Right lobe of liver (tissue), 4 donors: ENCODE results near the gene PLCL2.

Source experiments
- POLR2A ChIP-seq: fragments of 450-650 bp; IDR thresholded peaks from one replicate; pipeline ENCODE4 v1.6.1; 2017; ENCODE audit warnings: antibody characterized with exemption, mild to moderate bottlenecking
- TF ChIP-seq, protein P1 (sequence below), 4 donors: fragments of 200-600 bp in 3 of 4; fragments of 450-650 bp in 1 of 4; IDR thresholded peaks; one replicate each; pipeline versions ENCODE4 v1.5.1 to v1.8.0; 2016 to 2022; ENCODE audit warnings: antibody characterized with exemption in 4 of 4, mild to moderate bottlenecking in 2 of 4
- donor health status: DM: no; HTN: no; CAD: no.
- donor health status: DM: no; HTN: no; CAD: no.
- donor health status: DM: no; HTN: yes; CAD: no.

- TF ChIP-seq POLR2A: no peak
- TF ChIP-seq, protein P1, sequence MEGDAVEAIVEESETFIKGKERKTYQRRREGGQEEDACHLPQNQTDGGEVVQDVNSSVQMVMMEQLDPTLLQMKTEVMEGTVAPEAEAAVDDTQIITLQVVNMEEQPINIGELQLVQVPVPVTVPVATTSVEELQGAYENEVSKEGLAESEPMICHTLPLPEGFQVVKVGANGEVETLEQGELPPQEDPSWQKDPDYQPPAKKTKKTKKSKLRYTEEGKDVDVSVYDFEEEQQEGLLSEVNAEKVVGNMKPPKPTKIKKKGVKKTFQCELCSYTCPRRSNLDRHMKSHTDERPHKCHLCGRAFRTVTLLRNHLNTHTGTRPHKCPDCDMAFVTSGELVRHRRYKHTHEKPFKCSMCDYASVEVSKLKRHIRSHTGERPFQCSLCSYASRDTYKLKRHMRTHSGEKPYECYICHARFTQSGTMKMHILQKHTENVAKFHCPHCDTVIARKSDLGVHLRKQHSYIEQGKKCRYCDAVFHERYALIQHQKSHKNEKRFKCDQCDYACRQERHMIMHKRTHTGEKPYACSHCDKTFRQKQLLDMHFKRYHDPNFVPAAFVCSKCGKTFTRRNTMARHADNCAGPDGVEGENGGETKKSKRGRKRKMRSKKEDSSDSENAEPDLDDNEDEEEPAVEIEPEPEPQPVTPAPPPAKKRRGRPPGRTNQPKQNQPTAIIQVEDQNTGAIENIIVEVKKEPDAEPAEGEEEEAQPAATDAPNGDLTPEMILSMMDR (IDR thresholded peaks at IDR 0.05): no peak
These were observed 51.0 kb downstream of the PLCL2 start for GRCh38 chr3:16935781-16936180.
